Epithelial cell of proximal tubule (primary cell): Measurements from ENCODE around the gene PPFIA1. TPM values are rescaled to one million over a fixed set of nuclear protein-coding genes. Genes with fewer than 3 reads are reported as not detected.

Experiments used
- DNase-seq: peaks from one replicate; pipeline ENCODE4 v3.0.0-alpha.2; 2011; ENCODE audit warnings: low read depth
- H3K4me3 ChIP-seq: 2 replicates; pipeline ENCODE4 v1.5.1; 2011; ENCODE audit warnings: low read depth, mild to moderate bottlenecking, low read length
- total RNA-seq: library from RNA; depleted of rRNA; stranded (reverse); fragments of >200 nt; gene quantifications from 2 replicates; pipeline ENCODE4 v1.2.3, GENCODE V29; 2015
- TF ChIP-seq, protein P1 (sequence below): conservative IDR thresholded peaks from 2 replicates; pipeline ENCODE4 v1.5.1; 2012; ENCODE audit warnings: low read depth, mild to moderate bottlenecking, low read length

The PPFIA1 gene
- total RNA-seq, 1 donor from 2014 or later, result 18.0 TPM

DNA sequence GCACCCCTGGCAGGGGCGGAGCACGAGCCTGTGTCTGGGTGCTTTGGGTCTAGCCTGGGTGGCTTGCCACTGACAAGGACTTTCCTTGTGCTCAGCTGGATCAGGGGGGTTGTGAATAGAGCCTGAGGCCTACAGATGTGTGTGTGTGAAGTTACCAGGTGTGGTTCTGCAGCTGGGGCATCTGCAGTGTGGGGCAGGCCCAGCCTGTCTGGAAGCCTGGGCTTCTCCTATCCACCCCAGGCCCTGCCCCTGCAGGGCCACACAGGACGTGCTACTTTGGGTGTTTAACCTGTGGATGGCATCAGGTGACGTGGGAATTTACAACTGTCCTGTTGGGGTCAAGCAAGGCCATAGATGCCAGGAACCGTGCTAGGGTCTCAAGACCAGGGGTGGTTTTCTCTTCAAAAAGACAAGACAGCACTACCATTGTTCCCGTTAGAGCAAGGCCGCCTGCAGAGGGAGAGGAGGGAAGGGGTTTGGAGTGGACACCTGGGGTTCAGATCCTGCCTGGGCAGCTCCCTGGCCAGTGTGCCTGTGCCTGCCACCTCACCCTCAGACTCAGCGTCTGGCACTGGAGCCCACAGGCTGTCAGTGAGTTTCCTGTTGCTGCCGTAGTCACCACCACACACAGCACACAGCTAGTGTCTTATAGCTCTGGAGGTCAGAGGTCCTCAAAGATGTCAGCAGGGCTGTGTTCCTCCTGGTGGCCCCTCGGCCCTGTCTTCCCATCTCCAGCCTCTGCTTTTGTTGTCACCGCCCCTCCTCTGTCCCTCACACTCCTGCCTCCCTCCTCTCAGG, 159.4 kb downstream of the PPFIA1 start:
- no peak overlapping the region for H3K4me3 ChIP-seq
- no peak for DNase-seq
- TF ChIP-seq, protein P1, sequence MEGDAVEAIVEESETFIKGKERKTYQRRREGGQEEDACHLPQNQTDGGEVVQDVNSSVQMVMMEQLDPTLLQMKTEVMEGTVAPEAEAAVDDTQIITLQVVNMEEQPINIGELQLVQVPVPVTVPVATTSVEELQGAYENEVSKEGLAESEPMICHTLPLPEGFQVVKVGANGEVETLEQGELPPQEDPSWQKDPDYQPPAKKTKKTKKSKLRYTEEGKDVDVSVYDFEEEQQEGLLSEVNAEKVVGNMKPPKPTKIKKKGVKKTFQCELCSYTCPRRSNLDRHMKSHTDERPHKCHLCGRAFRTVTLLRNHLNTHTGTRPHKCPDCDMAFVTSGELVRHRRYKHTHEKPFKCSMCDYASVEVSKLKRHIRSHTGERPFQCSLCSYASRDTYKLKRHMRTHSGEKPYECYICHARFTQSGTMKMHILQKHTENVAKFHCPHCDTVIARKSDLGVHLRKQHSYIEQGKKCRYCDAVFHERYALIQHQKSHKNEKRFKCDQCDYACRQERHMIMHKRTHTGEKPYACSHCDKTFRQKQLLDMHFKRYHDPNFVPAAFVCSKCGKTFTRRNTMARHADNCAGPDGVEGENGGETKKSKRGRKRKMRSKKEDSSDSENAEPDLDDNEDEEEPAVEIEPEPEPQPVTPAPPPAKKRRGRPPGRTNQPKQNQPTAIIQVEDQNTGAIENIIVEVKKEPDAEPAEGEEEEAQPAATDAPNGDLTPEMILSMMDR, result no peak

DNA sequence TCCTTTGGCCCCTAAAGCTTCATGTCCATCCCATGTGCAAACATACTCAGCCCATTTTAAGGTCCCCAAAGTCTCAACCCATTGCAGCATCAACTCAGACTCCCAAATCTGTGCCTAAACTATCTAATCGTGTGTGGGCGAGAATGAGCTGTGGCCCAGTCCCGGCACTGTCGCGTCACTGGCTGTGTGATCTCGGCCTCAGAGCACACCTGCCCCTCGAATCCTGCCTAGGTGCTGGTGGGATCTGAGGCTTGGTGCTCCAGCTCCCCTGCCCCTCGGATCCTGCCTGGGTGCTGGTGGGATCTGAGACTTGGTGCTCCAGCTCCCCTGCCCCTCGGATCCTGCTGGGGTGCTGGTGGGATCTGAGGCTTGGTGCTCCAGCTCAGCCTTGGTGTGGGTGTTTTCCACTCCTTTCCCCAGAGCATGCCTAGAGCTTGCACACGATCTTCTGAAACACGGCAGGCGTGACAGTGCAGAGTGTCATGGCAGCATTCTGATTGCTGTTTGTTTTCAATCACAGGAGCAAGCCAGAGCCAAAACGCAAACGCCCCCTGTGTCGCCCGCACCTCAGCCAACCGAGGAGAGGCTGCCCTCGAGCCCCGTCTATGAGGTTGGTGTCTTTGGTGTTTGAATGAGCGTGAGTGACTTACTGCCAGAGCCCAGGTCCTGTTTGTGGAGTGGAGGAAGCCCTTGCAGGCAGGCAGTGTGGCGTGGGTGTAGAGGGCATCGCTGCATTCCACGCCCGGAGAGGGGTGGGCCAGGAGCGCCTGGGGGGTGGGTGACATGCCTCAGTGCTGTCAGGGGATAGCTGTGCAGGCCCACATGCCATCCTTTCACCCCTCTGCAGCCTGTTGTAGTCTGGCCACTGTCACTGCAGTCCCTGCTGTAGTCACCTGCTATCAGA, 160.4 kb downstream of the PPFIA1 start:
- TF ChIP-seq, protein P1, result no peak
- DNase-seq, result no peak
- no peak overlapping the region for H3K4me3 ChIP-seq

DNA sequence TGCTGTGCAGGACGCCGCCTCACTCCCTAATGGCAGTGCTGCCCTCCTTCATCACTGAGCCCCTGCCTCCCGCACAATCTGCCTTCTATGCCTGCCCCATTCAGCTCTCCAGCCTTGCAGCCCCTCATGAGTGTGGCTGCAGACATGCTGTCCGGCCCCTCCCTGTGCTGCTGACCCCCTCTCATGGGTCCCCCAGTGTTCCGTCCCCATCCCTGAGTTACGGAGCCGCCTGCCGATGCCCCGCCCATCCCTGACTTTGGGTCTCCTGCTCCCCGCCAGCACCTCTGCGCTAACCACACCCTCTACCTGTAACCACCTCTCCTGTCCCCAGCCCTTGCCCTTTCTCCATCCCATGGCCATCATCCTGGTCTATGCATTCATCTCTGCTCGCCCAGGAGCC, 161.1 kb downstream of the PPFIA1 start:
- DNase-seq, result no peak
- TF ChIP-seq, protein P1, result no peak
- no peak overlapping the region for H3K4me3 ChIP-seq

DNA sequence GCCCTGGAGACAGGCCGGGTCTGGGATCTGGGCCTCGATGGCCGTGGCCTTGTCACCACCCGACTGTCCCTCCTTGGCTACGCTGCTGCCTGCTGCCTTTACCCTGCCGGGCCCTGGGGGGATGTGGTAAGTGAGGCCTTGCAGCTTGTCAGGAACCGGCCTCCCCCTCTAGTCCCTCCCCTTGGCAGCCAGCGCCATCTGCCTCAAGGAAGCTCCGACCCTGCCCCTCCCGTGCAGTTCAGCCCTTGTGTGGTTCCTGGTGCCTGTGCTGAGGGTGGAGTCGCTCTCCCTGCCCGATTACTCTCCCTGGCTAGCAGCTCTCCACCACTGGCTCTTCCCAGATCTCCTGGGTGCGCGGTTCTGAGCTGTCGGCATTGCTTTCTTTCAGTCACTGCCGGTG, 161.6 kb downstream of the PPFIA1 start:
- DNase-seq, result no peak
- TF ChIP-seq, protein P1, result no peak
- H3K4me3 ChIP-seq, result no peak overlapping the region

DNA sequence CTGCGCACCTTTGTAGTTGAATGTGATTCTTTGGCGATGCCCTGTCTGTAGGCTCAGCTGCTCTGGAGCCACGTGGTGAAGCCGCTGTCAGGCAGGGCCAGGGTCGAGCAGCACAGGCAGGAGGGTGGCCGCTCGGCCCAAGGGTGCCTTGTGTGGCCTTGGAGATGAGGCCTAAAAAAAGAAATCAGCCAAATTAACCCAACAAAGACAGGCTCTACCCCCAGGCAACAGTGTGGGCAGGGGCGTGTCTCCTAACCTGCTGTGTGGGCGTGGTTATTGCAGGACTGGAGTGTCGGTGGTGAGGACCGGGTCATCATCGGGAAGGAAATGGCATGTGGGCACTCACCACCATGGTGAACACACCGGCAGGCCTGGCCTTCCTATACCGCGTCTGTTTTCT, 162.1 kb downstream of the PPFIA1 start:
- TF ChIP-seq, protein P1, result no peak
- H3K4me3 ChIP-seq, result no peak overlapping the region
- no peak for DNase-seq

DNA sequence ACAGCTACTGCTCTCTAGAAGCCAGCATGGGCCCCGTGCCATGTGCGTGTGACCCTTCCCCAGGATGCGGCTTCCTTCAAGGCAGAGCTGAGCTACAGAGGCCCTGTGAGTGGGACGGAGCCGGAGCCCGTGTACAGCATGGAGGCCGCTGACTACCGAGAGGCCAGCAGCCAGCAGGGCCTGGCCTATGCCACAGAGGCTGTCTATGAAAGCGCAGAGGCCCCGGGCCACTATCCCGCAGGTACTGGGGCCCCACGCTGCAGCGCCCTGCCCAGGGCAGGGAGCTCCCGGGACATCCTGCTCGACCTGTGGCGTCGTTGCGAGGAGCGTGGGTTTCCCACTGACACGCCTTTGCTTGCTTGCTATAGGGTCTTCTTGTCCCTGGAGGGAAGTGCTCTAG, 162.5 kb downstream of the PPFIA1 start:
- no peak for DNase-seq
- TF ChIP-seq, protein P1, result no peak
- no peak overlapping the region for H3K4me3 ChIP-seq
